Measurements from ENCODE around the gene PCK1. TPM values are rescaled to one million over a fixed set of nuclear protein-coding genes. Genes with fewer than 3 reads are reported as not detected.

Gene PCK1
- total RNA-seq, 2 donors from 2014 or later, result 272 TPM

DNA sequence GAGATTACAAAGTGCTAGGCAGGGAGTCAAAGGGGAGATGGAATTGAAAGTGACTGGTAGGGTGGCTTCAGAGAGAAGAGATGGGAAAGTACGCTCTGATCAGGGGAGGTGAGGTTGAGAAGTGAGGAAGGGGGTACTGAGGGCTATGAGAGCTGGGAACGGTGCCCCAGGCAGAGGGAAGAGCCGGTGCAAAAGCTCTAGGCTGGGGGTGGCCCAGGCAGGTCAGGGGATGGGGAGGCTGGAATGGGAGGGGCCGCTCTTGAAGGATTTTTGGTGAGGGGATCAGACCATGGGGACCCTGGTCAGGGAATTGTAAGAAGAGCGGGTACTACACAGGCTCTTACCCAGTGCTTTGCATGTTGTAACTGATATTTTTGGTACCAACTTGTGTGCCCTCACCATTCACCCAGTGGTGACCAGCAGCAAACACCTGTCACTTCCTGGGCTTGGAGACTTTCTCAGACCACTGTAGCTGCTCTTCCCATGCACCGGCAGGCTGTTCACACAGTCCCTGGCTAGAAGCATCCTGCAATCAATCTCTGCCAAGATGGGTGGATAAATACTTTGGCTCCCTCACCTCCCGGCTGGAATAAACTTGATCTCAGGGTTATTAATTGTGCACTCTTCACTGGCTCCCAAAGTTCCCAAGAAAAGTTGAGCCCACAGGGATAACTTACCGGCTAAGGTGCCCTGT is 24.0 kb downstream of the PCK1 start:
- intact Hi-C loops (cut with DNase I), result no loop called here
- Histone ChIP-seq H3K4me3 (no peak overlapping the region), H3K27ac (no peak overlapping the region), H3K9ac (ENCODE audit: low read depth in 2 of 2, low read length in 2 of 2) (no peak overlapping the region), H3K36me3 (no peaks in the 10 kb centered on the region), H3K4me1 (peaks cover 5% of the 10 kb centered on the region), H3K27me3 (no peaks in the 10 kb centered on the region), H3K9me3 (no peaks in the 10 kb centered on the region)
- TF ChIP-seq, protein P1, sequence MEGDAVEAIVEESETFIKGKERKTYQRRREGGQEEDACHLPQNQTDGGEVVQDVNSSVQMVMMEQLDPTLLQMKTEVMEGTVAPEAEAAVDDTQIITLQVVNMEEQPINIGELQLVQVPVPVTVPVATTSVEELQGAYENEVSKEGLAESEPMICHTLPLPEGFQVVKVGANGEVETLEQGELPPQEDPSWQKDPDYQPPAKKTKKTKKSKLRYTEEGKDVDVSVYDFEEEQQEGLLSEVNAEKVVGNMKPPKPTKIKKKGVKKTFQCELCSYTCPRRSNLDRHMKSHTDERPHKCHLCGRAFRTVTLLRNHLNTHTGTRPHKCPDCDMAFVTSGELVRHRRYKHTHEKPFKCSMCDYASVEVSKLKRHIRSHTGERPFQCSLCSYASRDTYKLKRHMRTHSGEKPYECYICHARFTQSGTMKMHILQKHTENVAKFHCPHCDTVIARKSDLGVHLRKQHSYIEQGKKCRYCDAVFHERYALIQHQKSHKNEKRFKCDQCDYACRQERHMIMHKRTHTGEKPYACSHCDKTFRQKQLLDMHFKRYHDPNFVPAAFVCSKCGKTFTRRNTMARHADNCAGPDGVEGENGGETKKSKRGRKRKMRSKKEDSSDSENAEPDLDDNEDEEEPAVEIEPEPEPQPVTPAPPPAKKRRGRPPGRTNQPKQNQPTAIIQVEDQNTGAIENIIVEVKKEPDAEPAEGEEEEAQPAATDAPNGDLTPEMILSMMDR (IDR thresholded peaks at IDR 0.05), result no peak
- no peak for DNase-seq

DNA sequence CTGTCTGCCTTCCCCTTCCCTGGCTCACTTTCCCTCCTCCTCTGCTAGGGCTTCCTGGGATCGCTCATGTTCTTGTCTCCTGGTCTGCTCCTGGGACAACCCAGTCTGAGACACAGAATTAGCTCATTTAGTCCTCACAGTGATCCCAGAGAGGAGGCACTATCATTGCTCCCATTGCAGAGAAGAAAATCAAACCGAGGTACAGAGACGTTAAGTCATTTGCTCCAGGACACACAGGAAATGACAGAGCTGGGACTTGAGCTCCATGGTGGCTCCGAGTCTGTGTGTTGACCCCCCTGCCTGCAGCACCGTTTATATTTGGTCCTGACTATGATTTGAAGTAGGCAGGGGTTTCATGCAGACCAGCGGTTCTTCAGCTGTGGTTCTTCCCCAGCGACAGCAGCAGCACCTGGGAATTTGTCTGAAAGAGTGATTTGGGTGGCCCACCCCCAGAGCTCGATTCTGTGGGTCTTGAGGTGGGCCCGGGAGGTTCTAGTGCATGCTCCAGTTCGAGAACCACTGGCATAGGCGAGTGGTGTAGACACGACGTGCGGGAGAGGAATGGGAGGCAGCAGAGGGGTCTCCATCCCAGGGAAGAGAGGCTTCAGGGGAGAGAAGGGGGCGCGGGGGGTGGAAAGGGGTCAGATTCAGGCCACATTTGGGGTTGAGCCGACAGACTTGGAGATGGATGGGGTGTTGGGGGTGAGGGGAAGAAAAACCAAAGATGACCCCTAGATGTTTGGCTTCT is 24.7 kb downstream of the PCK1 start:
- H3K4me1 ChIP-seq, result peaks cover 12% of the 10 kb centered on the region
- TF ChIP-seq, protein P1 (IDR thresholded peaks at IDR 0.05), result no peak
- no peak for DNase-seq

DNA sequence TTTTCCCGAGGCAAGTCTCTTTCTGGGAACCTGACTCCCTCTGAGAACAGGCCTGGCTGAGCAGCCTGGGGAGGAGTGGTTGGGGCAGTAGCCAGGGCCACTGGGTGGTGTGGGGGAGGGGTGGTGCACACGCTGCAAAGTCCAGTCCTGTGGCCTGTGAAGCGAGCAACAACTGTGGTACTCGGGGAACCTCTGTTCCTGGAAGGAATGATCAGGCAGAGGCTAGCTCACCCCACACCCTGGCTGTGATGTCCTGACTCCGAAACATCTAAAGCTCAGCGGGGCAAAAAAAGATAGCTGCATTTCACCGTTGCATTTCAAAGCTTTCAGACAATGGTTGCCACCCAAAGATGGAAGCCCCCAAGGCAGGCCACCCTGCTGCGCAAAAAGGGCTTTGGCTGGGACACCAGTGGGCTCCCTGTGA is 25.5 kb downstream of the PCK1 start:
- no peak overlapping the region for H3K9ac ChIP-seq (ENCODE audit: low read depth in 2 of 2, low read length in 2 of 2)
- H3K27ac ChIP-seq, result no peak overlapping the region
- no peaks in the 10 kb centered on the region for H3K36me3 ChIP-seq
- TF ChIP-seq, protein P1 (IDR thresholded peaks at IDR 0.05), result no peak
- peaks cover 8% of the 10 kb centered on the region for H3K4me1 ChIP-seq
- H3K9me3 ChIP-seq, result no peaks in the 10 kb centered on the region
- DNase-seq, result peak; percentile 78
- no peak overlapping the region for H3K4me3 ChIP-seq
- no peaks in the 10 kb centered on the region for H3K27me3 ChIP-seq
- intact Hi-C loops (cut with DNase I), result no loop called here

More for the DNA sequence above, 24.7 kb downstream of the PCK1 start:
- Histone ChIP-seq H3K9ac (ENCODE audit: low read depth in 2 of 2, low read length in 2 of 2) (no peak overlapping the region), H3K4me3 (no peak overlapping the region), H3K36me3 (no peaks in the 10 kb centered on the region), H3K9me3 (no peaks in the 10 kb centered on the region), H3K27me3 (no peaks in the 10 kb centered on the region), H3K27ac (no peak overlapping the region)
- intact Hi-C loops (cut with DNase I), result no loop called here

DNA sequence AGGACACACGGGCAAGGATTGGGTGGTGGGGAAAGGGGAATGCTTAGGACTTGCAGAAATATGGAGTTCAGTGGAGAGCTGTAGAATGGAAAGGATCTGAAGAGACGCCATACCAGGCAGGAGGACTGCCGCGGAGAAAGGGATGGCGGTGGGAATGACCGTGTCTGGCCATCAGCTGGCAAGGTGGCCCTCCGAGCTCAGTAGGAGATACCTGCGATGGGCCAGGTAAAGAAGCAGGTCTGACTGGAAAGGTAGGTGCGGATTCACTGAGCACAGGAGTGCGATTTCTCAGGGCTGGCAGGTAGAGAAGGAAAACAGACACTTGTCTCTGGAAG is 26.0 kb downstream of the PCK1 start:
- Histone ChIP-seq H3K27me3 (no peaks in the 10 kb centered on the region), H3K9ac (ENCODE audit: low read depth in 2 of 2, low read length in 2 of 2) (no peak overlapping the region), H3K4me3 (no peak overlapping the region), H3K27ac (no peak overlapping the region), H3K4me1 (peaks cover 8% of the 10 kb centered on the region), H3K9me3 (no peaks in the 10 kb centered on the region), H3K36me3 (no peaks in the 10 kb centered on the region)
- DNase-seq, result no peak
- TF ChIP-seq, protein P1 (IDR thresholded peaks at IDR 0.05), result no peak
- intact Hi-C loops (cut with DNase I), result no loop called here

DNA sequence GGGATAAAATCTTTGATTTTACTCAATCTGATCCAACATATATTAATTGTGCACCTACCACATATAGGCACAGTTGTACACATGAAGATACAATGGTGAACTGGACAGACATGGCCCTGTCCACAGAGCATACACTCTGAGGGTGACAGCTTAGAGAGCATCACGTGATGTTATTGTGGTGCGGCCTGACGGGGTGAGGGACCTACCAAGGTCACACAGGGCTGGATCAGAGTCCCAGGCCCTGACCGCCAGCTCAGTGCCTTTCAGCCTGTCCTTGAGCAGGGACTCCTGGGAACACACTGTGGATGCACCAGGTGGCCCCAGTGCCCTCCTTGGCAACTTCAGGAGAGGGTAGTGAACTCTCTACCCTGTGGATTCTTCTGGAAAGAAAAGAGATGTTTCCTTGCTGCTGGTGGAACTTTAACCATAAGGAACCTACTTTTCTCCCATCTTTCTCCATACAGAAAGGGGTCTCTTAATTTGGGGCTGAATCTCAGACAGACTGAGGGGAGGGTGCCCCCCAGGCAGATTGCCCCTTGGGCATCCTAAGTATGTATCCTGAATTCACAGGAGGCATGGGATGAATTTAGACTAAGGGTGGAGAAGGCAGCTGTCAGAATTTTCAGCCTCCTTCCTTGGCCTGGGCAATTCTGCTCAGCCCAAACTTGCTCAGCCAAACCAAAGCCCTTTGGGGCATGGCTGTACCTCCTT is 26.5 kb downstream of the PCK1 start:
- DNase-seq, result no peak

More for the DNA sequence above, 26.5 kb downstream of the PCK1 start:
- Histone ChIP-seq H3K27ac (no peak overlapping the region), H3K9ac (ENCODE audit: low read depth in 2 of 2, low read length in 2 of 2) (no peak overlapping the region), H3K36me3 (no peaks in the 10 kb centered on the region), H3K4me1 (peaks cover 8% of the 10 kb centered on the region), H3K27me3 (no peaks in the 10 kb centered on the region), H3K4me3 (no peak overlapping the region), H3K9me3 (no peaks in the 10 kb centered on the region)
- TF ChIP-seq, protein P1 (IDR thresholded peaks at IDR 0.05), result no peak
- intact Hi-C loops (cut with DNase I), result no loop called here
